Suprapubic skin (tissue), 4 donors: ENCODE measurements around the gene BTNL3. TPM values are rescaled to one million over a fixed set of nuclear protein-coding genes. Genes with fewer than 3 reads are reported as not detected.

ENCODE experiments used
- DNase-seq, 2 donors: peaks; one replicate each; pipeline ENCODE4 v3.0.0-alpha.2; 2019; ENCODE audit warnings: low spot score in 2 of 2
- H3K27ac ChIP-seq: fragments of 200-600 bp; sonication (generic); one replicate; pipeline ENCODE4 v1.5.1; 2019
- H3K27me3 ChIP-seq: fragments of 200-600 bp; sonication (generic); one replicate; pipeline ENCODE4 v1.5.1; 2019
- H3K36me3 ChIP-seq: fragments of 200-600 bp; sonication (generic); one replicate; pipeline ENCODE4 v1.5.1; 2019
- H3K4me1 ChIP-seq: fragments of 200-600 bp; sonication (generic); one replicate; pipeline ENCODE4 v1.5.1; 2019
- H3K4me3 ChIP-seq: fragments of 200-600 bp; sonication (generic); one replicate; pipeline ENCODE4 v1.5.1; 2019; ENCODE audit warnings: mild to moderate bottlenecking
- H3K9me3 ChIP-seq: fragments of 200-600 bp; sonication (generic); one replicate; pipeline ENCODE4 v1.5.1; 2019
- CTCF ChIP-seq, 2 donors: fragments of 200-600 bp in 1 of 2; fragments of 450-650 bp in 1 of 2; sonication (generic) in 1 of 2; IDR thresholded peaks; one replicate each; pipeline ENCODE4 v1.5.1; 2016 to 2019; ENCODE audit warnings: antibody characterized with exemption in 2 of 2, mild to moderate bottlenecking in 1 of 2, moderate library complexity in 1 of 2
- EP300 ChIP-seq: sonication (generic); formaldehyde crosslinking; IDR thresholded peaks from one replicate; pipeline ENCODE4 v1.6.1; 2017; ENCODE audit warnings: antibody characterized with exemption
- POLR2A ChIP-seq, 2 donors: fragments of 450-650 bp; IDR thresholded peaks; one replicate each; pipeline ENCODE4 v1.6.1; 2017; ENCODE audit warnings: antibody characterized with exemption in 2 of 2, mild to moderate bottlenecking in 2 of 2, moderate library complexity in 2 of 2
- POLR2AphosphoS5 ChIP-seq, 3 donors: sonication (generic); formaldehyde crosslinking; IDR thresholded peaks; one replicate each; pipeline ENCODE4 v1.6.1; 2017; ENCODE audit warnings: antibody characterized with exemption in 3 of 3
- WGBS: methylation state at CpG from one replicate; pipeline ENCODE4 v1.1.5; 2018; 5-methylcytosine and 5-hydroxymethylcytosine counted together
- total RNA-seq, 4 donors: library from RNA; depleted of rRNA; stranded (reverse); fragments of >200 nt; gene quantifications; one replicate each; pipeline ENCODE4 v1.1.0, GENCODE V29; 2016

Gene BTNL3
- total RNA-seq, 4 donors from 2014 or later, result not detected

- no peaks in the 10 kb centered on the region for H3K36me3 ChIP-seq
- H3K27me3 ChIP-seq, result peaks cover 61% of the 10 kb centered on the region
- H3K27ac ChIP-seq, result no peak overlapping the region
- DNase-seq, result no peak
- peak overlapping the region; percentile 20 for H3K4me3 ChIP-seq
- H3K4me1 ChIP-seq, result no peaks in the 10 kb centered on the region
- TF ChIP-seq POLR2AphosphoS5 (IDR thresholded peaks at IDR 0.05) (no peak), CTCF (IDR thresholded peaks at IDR 0.05) (no peak), POLR2A (IDR thresholded peaks at IDR 0.05) (no peak), EP300 (no peak)
- WGBS, result 86% methylated on average over 8 of the region's 8 CpGs
- no peaks in the 10 kb centered on the region for H3K9me3 ChIP-seq
Measured at GRCh38 chr5:181040631-181040945, 51.9 kb downstream of the BTNL3 start.

- Histone ChIP-seq H3K27ac (no peak overlapping the region), H3K27me3 (peaks cover 62% of the 10 kb centered on the region), H3K9me3 (peaks cover 3% of the 10 kb centered on the region), H3K4me3 (peak overlapping the region; percentile 20), H3K36me3 (no peaks in the 10 kb centered on the region), H3K4me1 (no peaks in the 10 kb centered on the region)
- WGBS, result 48% methylated on average over 6 of the region's 6 CpGs
- no peak for DNase-seq
- TF ChIP-seq CTCF (IDR thresholded peaks at IDR 0.05) (no peak), POLR2A (IDR thresholded peaks at IDR 0.05) (no peak), POLR2AphosphoS5 (IDR thresholded peaks at IDR 0.05) (no peak), EP300 (no peak)
Measured at GRCh38 chr5:181041043-181041442, 52.4 kb downstream of the BTNL3 start.

- peak in 1 of 2 donors; percentile 27 for DNase-seq
- peaks cover 63% of the 10 kb centered on the region for H3K27me3 ChIP-seq
- no peaks in the 10 kb centered on the region for H3K36me3 ChIP-seq
- TF ChIP-seq POLR2A (IDR thresholded peaks at IDR 0.05) (no peak), POLR2AphosphoS5 (IDR thresholded peaks at IDR 0.05) (no peak), CTCF (IDR thresholded peaks at IDR 0.05) (no peak), EP300 (no peak)
- H3K9me3 ChIP-seq, result peaks cover 3% of the 10 kb centered on the region
- WGBS, result 56% methylated on average over 15 of the region's 15 CpGs
- H3K4me3 ChIP-seq, result no peak overlapping the region
- no peaks in the 10 kb centered on the region for H3K4me1 ChIP-seq
- H3K27ac ChIP-seq, result peak overlapping the region; percentile 14
Measured at GRCh38 chr5:181042036-181042713, 53.5 kb downstream of the BTNL3 start.

- TF ChIP-seq EP300 (no peak), CTCF (IDR thresholded peaks at IDR 0.05) (no peak), POLR2A (IDR thresholded peaks at IDR 0.05) (no peak), POLR2AphosphoS5 (IDR thresholded peaks at IDR 0.05) (no peak)
- no peak overlapping the region for H3K27ac ChIP-seq
- WGBS, result 64% methylated on average over 11 of the region's 11 CpGs
- DNase-seq, result peak in 1 of 2 donors; percentile 31
- H3K36me3 ChIP-seq, result no peaks in the 10 kb centered on the region
- H3K9me3 ChIP-seq, result peaks cover 3% of the 10 kb centered on the region
- H3K4me3 ChIP-seq, result no peak overlapping the region
- H3K4me1 ChIP-seq, result no peaks in the 10 kb centered on the region
- H3K27me3 ChIP-seq, result peaks cover 68% of the 10 kb centered on the region
Measured at GRCh38 chr5:181042722-181043121, 54.1 kb downstream of the BTNL3 start.

GRCh38 chr5:181043285-181044092, 54.8 kb downstream of the BTNL3 start:
- 65% methylated on average over 12 of the region's 12 CpGs for WGBS
- Histone ChIP-seq H3K36me3 (no peaks in the 10 kb centered on the region), H3K27me3 (peaks cover 74% of the 10 kb centered on the region), H3K4me3 (no peak overlapping the region), H3K4me1 (no peaks in the 10 kb centered on the region), H3K9me3 (peaks cover 3% of the 10 kb centered on the region), H3K27ac (no peak overlapping the region)
- peak in 1 of 2 donors; percentile 49 for DNase-seq
- TF ChIP-seq EP300 (no peak), POLR2AphosphoS5 (IDR thresholded peaks at IDR 0.05) (no peak), POLR2A (IDR thresholded peaks at IDR 0.05) (no peak), CTCF (IDR thresholded peaks at IDR 0.05) (no peak)
